ENCODE results near the gene MYH14. TPM values are rescaled to one million over a fixed set of nuclear protein-coding genes. Genes with fewer than 3 reads are reported as not detected.

The MYH14 gene
- polyA plus RNA-seq, 1 donor (not counting 4 experiments of a cell fraction or from before 2014, with no cell fraction given): 0.20 TPM

DNA sequence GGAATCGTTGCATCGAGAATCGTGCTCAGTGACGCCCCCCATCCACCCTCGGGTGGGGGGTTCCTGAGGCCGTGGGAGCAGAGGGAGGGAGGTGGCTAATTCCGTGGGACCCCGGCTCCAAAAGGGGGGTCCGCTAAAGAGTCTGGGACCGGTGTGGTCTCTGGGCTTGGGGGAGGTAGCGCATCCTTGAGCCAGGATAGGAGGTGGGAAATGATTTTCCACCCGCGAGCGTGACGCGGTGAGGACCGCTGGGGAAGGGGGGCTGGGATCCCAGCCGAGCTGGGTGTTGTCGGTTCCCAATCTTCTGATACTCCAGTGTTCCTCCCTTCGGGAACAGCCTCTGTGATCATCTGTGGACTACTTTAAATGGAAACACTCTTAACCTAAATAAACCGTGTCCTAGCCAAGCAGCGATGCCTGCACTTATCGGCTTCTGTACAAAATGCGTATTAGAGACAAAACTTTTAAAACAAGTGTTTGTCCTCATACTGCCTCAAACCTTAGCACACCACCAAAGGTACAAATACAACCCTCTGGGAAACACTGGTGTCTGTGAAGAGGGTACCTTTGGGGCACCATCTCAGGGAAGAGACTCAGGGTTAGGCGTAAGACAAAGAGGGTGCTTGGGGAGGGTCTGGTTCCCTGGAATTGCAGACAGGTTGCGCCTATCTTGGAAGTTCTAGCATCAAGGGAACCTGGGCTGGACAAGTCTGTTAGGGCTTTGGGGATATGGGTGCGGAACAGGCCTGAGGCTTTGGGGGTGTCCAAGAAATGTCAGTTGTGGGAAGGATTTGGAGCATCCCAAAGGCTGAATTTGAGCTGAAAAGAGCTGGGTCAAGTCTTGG, 109.8 kb downstream of the MYH14 start:
- no peak overlapping the region for H3K27ac ChIP-seq (ENCODE audit: control insufficient read depth, insufficient read depth, low read length)
- no peaks in the 10 kb centered on the region for H3K4me1 ChIP-seq (ENCODE audit: control insufficient read depth, extremely low read depth, insufficient read depth, low read length)
- no peak overlapping the region for H3K4me3 ChIP-seq (ENCODE audit: control insufficient read depth in 2 of 3, extremely low read depth in 1 of 3, insufficient read depth in 2 of 3, low read depth in 1 of 3, low read length in 3 of 3)
- no peak overlapping the region for H2AFZ ChIP-seq (ENCODE audit: control insufficient read depth, low read length)
- DNase-seq (ENCODE audit: low read depth, low spot score) (no peak), FAIRE-seq (no peak)
- no peaks in the 10 kb centered on the region for H4K20me1 ChIP-seq (ENCODE audit: control insufficient read depth, extremely low read depth, insufficient read depth, low read length)
- dilution Hi-C loops (cut with MboI; ENCODE audit: extremely low pct_ligation_motif_present, low sequenced_read_pairs): no loop called here
- H3K79me2 ChIP-seq (ENCODE audit: control insufficient read depth, insufficient read depth, low read length): no peaks in the 10 kb centered on the region
- H3K9ac ChIP-seq (ENCODE audit: control insufficient read depth, extremely low read depth, insufficient read depth, low read length): no peak overlapping the region
- no peak overlapping the region for H3K4me2 ChIP-seq (ENCODE audit: control insufficient read depth, extremely low read depth, insufficient read depth, low read depth, low read length)
- no peaks in the 10 kb centered on the region for H3K9me3 ChIP-seq (ENCODE audit: control insufficient read depth, low read depth, low read length)
- peaks cover 45% of the 10 kb centered on the region for H3K27me3 ChIP-seq (ENCODE audit: control insufficient read depth, extremely low read depth, insufficient read depth, low read length)
- no peaks in the 10 kb centered on the region for H3K9me1 ChIP-seq (ENCODE audit: control insufficient read depth, extremely low read depth, insufficient read depth, low read length)
- no peaks in the 10 kb centered on the region for H3K36me3 ChIP-seq (ENCODE audit: control insufficient read depth in 2 of 2, extremely low read depth in 1 of 2, insufficient read depth in 2 of 2, low read length in 2 of 2)
- TF ChIP-seq, protein P1, sequence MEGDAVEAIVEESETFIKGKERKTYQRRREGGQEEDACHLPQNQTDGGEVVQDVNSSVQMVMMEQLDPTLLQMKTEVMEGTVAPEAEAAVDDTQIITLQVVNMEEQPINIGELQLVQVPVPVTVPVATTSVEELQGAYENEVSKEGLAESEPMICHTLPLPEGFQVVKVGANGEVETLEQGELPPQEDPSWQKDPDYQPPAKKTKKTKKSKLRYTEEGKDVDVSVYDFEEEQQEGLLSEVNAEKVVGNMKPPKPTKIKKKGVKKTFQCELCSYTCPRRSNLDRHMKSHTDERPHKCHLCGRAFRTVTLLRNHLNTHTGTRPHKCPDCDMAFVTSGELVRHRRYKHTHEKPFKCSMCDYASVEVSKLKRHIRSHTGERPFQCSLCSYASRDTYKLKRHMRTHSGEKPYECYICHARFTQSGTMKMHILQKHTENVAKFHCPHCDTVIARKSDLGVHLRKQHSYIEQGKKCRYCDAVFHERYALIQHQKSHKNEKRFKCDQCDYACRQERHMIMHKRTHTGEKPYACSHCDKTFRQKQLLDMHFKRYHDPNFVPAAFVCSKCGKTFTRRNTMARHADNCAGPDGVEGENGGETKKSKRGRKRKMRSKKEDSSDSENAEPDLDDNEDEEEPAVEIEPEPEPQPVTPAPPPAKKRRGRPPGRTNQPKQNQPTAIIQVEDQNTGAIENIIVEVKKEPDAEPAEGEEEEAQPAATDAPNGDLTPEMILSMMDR (optimal IDR thresholded peaks at IDR 0.05 in 1 of 3, IDR thresholded peaks at IDR 0.05 in 1 of 3, conservative IDR thresholded peaks at IDR 0.05 in 1 of 3; ENCODE audit: extremely low read depth in 1 of 3, insufficient read depth in 2 of 3, low read length in 3 of 3): no peak
- TF ChIP-seq EZH2 (IDR thresholded peaks at IDR 0.05; ENCODE audit: low read length): peak; percentile 76

DNA sequence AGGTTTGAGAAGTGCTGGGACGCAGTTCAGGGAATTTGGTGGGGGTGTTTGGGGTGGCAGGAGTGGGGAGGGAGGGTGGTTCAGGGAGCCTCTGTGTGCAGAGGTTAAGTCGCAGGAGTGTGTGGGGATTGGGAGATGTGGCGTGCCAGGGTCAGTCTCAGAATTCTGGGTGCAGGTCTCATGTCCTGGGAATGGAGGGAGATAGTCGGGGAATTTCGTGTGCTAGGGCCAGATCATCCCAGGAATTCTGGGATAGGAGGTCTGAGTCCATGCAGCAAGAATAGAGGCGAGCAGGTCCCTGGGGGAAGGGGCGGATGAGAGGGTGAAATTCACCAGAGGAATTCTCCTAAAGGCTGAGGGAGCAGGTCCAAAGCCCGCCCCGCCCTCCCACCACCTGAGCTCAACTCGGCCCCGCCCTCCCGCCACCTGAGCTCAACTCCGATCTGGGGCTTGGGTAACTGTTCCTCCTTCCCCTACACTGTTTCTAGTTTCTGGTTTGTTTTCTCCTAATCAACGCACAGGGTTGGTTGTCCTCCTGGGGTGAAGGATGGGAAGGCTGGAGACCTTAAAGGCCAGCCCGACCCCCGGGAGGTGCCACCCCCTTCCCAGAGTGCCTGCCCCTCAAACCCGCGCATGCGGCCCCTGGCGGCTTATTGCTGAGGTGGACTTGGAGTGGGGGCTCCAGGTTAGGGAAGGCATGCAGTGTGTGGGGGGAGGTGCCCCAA, 110.6 kb downstream of the MYH14 start:
- TF ChIP-seq, protein P1 (optimal IDR thresholded peaks at IDR 0.05 in 1 of 3, IDR thresholded peaks at IDR 0.05 in 1 of 3, conservative IDR thresholded peaks at IDR 0.05 in 1 of 3; ENCODE audit: extremely low read depth in 1 of 3, insufficient read depth in 2 of 3, low read length in 3 of 3): no peak
- TF ChIP-seq EZH2 (IDR thresholded peaks at IDR 0.05; ENCODE audit: low read length): peak; percentile 55
- H3K9ac ChIP-seq (ENCODE audit: control insufficient read depth, extremely low read depth, insufficient read depth, low read length): no peak overlapping the region
- no peak overlapping the region for H3K4me3 ChIP-seq (ENCODE audit: control insufficient read depth in 2 of 3, extremely low read depth in 1 of 3, insufficient read depth in 2 of 3, low read depth in 1 of 3, low read length in 3 of 3)
- H2AFZ ChIP-seq (ENCODE audit: control insufficient read depth, low read length): no peak overlapping the region
- no peaks in the 10 kb centered on the region for H3K4me1 ChIP-seq (ENCODE audit: control insufficient read depth, extremely low read depth, insufficient read depth, low read length)
- no peak overlapping the region for H3K27ac ChIP-seq (ENCODE audit: control insufficient read depth, insufficient read depth, low read length)
- FAIRE-seq (no peak), DNase-seq (ENCODE audit: low read depth, low spot score) (no peak)
- no peaks in the 10 kb centered on the region for H4K20me1 ChIP-seq (ENCODE audit: control insufficient read depth, extremely low read depth, insufficient read depth, low read length)
- no peaks in the 10 kb centered on the region for H3K9me1 ChIP-seq (ENCODE audit: control insufficient read depth, extremely low read depth, insufficient read depth, low read length)
- H3K9me3 ChIP-seq (ENCODE audit: control insufficient read depth, low read depth, low read length): no peaks in the 10 kb centered on the region
- no peaks in the 10 kb centered on the region for H3K36me3 ChIP-seq (ENCODE audit: control insufficient read depth in 2 of 2, extremely low read depth in 1 of 2, insufficient read depth in 2 of 2, low read length in 2 of 2)
- H3K27me3 ChIP-seq (ENCODE audit: control insufficient read depth, extremely low read depth, insufficient read depth, low read length): peaks cover 45% of the 10 kb centered on the region
- H3K4me2 ChIP-seq (ENCODE audit: control insufficient read depth, extremely low read depth, insufficient read depth, low read depth, low read length): no peak overlapping the region
- dilution Hi-C loops (cut with MboI; ENCODE audit: extremely low pct_ligation_motif_present, low sequenced_read_pairs): no loop called here
- H3K79me2 ChIP-seq (ENCODE audit: control insufficient read depth, insufficient read depth, low read length): no peaks in the 10 kb centered on the region
